Lung (tissue), 12 donors: Measurements from ENCODE around the gene BRCA1. TPM values are rescaled to one million over a fixed set of nuclear protein-coding genes. Genes with fewer than 3 reads are reported as not detected.

Experiments
- ATAC-seq: fragments of 200-7000 bp; cut with Tn5 transposase; one replicate; pipeline ENCODE4 v1.9.1; 2020; ENCODE audit warnings: moderate number of reproducible peaks; ENCODE audit not compliant: insufficient read depth, low FRiP score
- DNase-seq, 3 donors: peaks; one replicate each; pipeline ENCODE4 v3.0.0-alpha.2; 2013 to 2017
- H3K27ac ChIP-seq, 2 donors: one replicate each; pipeline ENCODE4 v1.5.1; 2013; ENCODE audit warnings: mild to moderate bottlenecking in 2 of 2, moderate library complexity in 2 of 2, control low read depth in 1 of 2, inconsistent platforms in 1 of 2, low read depth in 1 of 2, low read length in 1 of 2
- H3K27me3 ChIP-seq, 3 donors: one replicate each; pipeline ENCODE4 v1.5.1; 2013; ENCODE audit warnings: low read length in 2 of 3; ENCODE audit not compliant: control insufficient read depth in 3 of 3, insufficient read depth in 3 of 3
- H3K36me3 ChIP-seq, 4 donors: one replicate each; pipeline ENCODE4 v1.5.1; 2013; ENCODE audit warnings: low read length in 4 of 4, mild to moderate bottlenecking in 1 of 4, moderate library complexity in 1 of 4; ENCODE audit not compliant: control insufficient read depth in 4 of 4, insufficient read depth in 4 of 4
- H3K4me1 ChIP-seq, 5 donors: one replicate each; pipeline ENCODE4 v1.5.1; 2013; ENCODE audit warnings: low read length in 5 of 5, mild to moderate bottlenecking in 2 of 5, moderate library complexity in 1 of 5; ENCODE audit not compliant: control insufficient read depth in 5 of 5, insufficient read depth in 5 of 5
- H3K4me3 ChIP-seq: one replicate; pipeline ENCODE4 v1.5.1; 2013; ENCODE audit warnings: mild to moderate bottlenecking, control low read depth, moderate library complexity
- H3K9ac ChIP-seq, 2 donors: one replicate each; pipeline ENCODE4 v1.5.1; 2013; ENCODE audit warnings: low read length in 2 of 2, control low read depth in 1 of 2; ENCODE audit not compliant: insufficient read depth in 1 of 2
- H3K9me3 ChIP-seq, 4 donors: one replicate each; pipeline ENCODE4 v1.5.1; 2013; ENCODE audit warnings: low read length in 3 of 4, mild to moderate bottlenecking in 1 of 4, moderate library complexity in 1 of 4; ENCODE audit not compliant: control insufficient read depth in 4 of 4, insufficient read depth in 3 of 4
- WGBS, 2 donors: extraction: QIAGEN DNeasy Blood & Tissue Kit; methylation state at CpG; one replicate each; pipeline ENCODE4 v1.1.7; 2013; 5-methylcytosine and 5-hydroxymethylcytosine counted together
- polyA plus RNA-seq, 2 donors: library from polyadenylated mRNA; stranded (reverse); fragments of 200-250 nt; gene quantifications; one replicate each; pipeline ENCODE4 v1.2.1, GENCODE V29; 2013
- total RNA-seq, 2 donors: library from RNA; depleted of rRNA in 1 of 2; stranded (reverse); fragments of >200 nt in 1 of 2; gene quantifications; one replicate each; pipeline ENCODE4 v1.2.1, GENCODE V29; 2014 to 2021
- TF ChIP-seq, protein P1 (sequence below): IDR thresholded peaks from 2 replicates; pipeline ENCODE4 v1.5.1; 2012; ENCODE audit warnings: mild to moderate bottlenecking; ENCODE audit errors: control extremely low read depth, extremely low read depth
- donor health status: control.
- donor health status: control.
- donor health status: Bipolar disorder and iron deficiency.
- donor health status: healthy.
- donor health status: DM: yes; HTN: yes; CAD: no.

BRCA1 gene
- total and polyA plus RNA-seq, 4 donors: 2.0 to 15.7 (median 6.0) TPM

DNA sequence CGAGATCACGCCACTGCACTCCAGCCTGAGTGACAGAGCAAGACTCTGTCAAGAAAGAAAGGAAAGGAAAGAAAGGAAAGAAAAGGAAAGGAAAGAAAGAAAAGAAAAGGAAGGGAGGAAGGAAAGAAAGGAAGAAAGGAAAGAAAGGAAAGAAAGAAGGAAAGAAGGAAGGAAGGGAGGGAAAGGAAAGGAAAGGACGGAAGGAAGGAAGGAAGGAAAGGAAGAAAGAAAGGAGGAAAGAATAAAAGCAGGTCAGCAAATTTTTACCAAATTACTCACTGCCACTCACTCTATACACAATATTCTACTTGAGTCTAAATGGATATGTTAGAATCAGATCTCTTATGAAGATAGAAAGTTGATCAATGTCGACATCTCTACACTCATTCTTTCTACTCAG is 50.3 kb downstream of the BRCA1 start:
- H3K36me3 ChIP-seq: peaks cover 0 to 5% (median 3%) of the 10 kb centered on the region in 4 donors
- 91 to 94% methylated on average over 4 of the region's 4 CpGs for WGBS, 2 donors
- H3K9ac ChIP-seq: no peak overlapping the region
- no peak for ATAC-seq
- H3K4me1 ChIP-seq: no peaks in the 10 kb centered on the region
- no peak for DNase-seq
- TF ChIP-seq, protein P1, sequence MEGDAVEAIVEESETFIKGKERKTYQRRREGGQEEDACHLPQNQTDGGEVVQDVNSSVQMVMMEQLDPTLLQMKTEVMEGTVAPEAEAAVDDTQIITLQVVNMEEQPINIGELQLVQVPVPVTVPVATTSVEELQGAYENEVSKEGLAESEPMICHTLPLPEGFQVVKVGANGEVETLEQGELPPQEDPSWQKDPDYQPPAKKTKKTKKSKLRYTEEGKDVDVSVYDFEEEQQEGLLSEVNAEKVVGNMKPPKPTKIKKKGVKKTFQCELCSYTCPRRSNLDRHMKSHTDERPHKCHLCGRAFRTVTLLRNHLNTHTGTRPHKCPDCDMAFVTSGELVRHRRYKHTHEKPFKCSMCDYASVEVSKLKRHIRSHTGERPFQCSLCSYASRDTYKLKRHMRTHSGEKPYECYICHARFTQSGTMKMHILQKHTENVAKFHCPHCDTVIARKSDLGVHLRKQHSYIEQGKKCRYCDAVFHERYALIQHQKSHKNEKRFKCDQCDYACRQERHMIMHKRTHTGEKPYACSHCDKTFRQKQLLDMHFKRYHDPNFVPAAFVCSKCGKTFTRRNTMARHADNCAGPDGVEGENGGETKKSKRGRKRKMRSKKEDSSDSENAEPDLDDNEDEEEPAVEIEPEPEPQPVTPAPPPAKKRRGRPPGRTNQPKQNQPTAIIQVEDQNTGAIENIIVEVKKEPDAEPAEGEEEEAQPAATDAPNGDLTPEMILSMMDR: no peak
- H3K4me3 ChIP-seq: no peak overlapping the region
- no peaks in the 10 kb centered on the region for H3K27me3 ChIP-seq
- H3K9me3 ChIP-seq: no peaks in the 10 kb centered on the region
- H3K27ac ChIP-seq: no peak overlapping the region

DNA sequence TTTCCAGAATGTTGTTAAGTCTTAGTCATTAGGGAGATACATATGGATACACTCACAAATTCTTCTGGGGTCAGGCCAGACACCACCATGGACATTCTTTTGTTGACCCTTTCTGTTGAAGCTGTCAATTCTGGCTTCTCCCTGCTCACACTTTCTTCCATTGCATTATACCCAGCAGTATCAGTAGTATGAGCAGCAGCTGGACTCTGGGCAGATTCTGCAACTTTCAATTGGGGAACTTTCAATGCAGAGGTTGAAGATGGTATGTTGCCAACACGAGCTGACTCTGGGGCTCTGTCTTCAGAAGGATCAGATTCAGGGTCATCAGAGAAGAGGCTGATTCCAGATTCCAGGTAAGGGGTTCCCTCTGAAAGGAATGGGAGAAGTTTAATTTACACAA is 54.3 kb downstream of the BRCA1 start:
- no peak overlapping the region for H3K27ac ChIP-seq
- no peaks in the 10 kb centered on the region for H3K9me3 ChIP-seq
- DNase-seq (no peak), ATAC-seq (no peak)
- H3K4me3 ChIP-seq: no peak overlapping the region
- H3K4me1 ChIP-seq: no peaks in the 10 kb centered on the region
- peaks cover 2 to 5% (median 3%) of the 10 kb centered on the region in 4 donors for H3K36me3 ChIP-seq
- WGBS, 2 donors: 81 to 82% methylated on average over 1 of the region's 1 CpG
- H3K9ac ChIP-seq: no peak overlapping the region
- no peaks in the 10 kb centered on the region for H3K27me3 ChIP-seq
- TF ChIP-seq, protein P1: no peak

DNA sequence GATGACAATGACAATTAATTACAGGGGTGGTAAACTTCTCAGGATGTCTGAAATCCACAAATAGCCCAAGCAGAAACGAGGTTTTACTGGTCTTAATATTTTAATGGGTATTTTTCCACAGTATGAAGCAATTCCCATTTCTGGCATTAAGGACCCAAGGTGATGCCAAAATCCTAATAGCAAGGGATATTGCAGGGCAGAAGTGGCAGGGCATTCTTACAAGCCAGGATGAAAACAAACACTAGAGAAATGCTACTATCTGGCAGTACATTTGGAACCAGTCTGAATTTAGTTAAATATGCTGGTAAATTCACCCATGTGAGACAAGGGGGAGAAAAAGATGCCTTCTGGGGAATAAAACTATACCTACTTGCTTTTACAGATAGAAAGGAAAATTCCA is 54.9 kb downstream of the BRCA1 start:
- TF ChIP-seq, protein P1: no peak
- Histone ChIP-seq H3K27ac (no peak overlapping the region), H3K9ac (no peak overlapping the region), H3K36me3 (peaks cover 2 to 5% (median 3%) of the 10 kb centered on the region in 4 donors), H3K9me3 (no peaks in the 10 kb centered on the region), H3K4me3 (no peak overlapping the region), H3K4me1 (no peaks in the 10 kb centered on the region), H3K27me3 (no peaks in the 10 kb centered on the region)
- ATAC-seq (no peak), DNase-seq (no peak)
- WGBS, 2 donors: 75 to 84% methylated on average over 1 of the region's 1 CpG

DNA sequence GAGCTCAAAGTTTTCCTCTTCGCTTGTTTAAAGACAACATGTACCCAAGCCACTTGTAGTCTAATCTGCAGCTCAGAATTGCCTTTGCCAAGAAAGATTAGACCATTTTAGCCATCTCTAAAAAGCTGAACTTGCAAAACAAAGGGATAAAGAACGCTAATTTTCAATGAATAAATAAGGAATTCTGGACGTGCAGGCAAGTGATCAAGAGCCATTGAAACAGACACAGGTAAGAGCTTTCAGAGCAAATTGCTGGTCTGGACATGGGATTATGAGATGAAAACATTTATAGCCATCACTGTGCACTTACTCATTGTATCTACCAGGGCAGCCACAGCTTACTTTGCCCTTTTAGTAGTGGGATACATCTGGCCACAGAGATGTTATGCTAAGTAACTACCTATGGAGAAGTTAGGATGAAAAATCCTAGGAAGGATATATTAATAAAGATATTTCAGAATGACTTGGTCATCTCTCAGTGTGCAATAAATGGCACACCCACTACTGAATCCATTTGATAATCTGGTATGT is 55.7 kb downstream of the BRCA1 start:
- 85 to 96% methylated on average over 3 of the region's 3 CpGs for WGBS, 2 donors
- Histone ChIP-seq H3K27ac (no peak overlapping the region), H3K4me3 (no peak overlapping the region), H3K9ac (no peak overlapping the region), H3K4me1 (no peaks in the 10 kb centered on the region), H3K9me3 (no peaks in the 10 kb centered on the region), H3K27me3 (no peaks in the 10 kb centered on the region), H3K36me3 (peaks cover 2 to 5% (median 2%) of the 10 kb centered on the region in 4 donors)
- no peak for DNase-seq
- no peak for ATAC-seq
- TF ChIP-seq, protein P1: no peak
